Activated CD4-positive, CD25-positive, alpha-beta regulatory T cell treated with anti-CD3 and anti-CD28 coated beads, Interleukin-2, amount 50 U/mL, for 16 hours (primary cell): Measurements from ENCODE around the gene MYO5B.

Source experiments
- DNase-seq: peaks from one replicate; pipeline ENCODE4 v3.0.0-alpha.2; 2020; ENCODE audit warnings: low read depth, low spot score

The MYO5B gene

GRCh38 chr18:50188652-50189051 lies 6.3 kb downstream of the MYO5B start:
- no peak for DNase-seq

GRCh38 chr18:50187659-50188058 lies 7.3 kb downstream of the MYO5B start:
- no peak for DNase-seq

GRCh38 chr18:50186385-50186784 lies 8.6 kb downstream of the MYO5B start:
- DNase-seq, result no peak

- no peak for DNase-seq
These were observed 11.4 kb downstream of the MYO5B start for GRCh38 chr18:50183556-50183955.

GRCh38 chr18:50182511-50182910 lies 12.4 kb downstream of the MYO5B start:
- DNase-seq, result no peak

GRCh38 chr18:50181590-50181989 lies 13.4 kb downstream of the MYO5B start:
- no peak for DNase-seq

GRCh38 chr18:50179465-50179864 lies 15.5 kb downstream of the MYO5B start:
- DNase-seq, result no peak

GRCh38 chr18:50177294-50177992 lies 17.5 kb downstream of the MYO5B start:
- no peak for DNase-seq

GRCh38 chr18:50172367-50172766 lies 22.6 kb downstream of the MYO5B start:
- no peak for DNase-seq

GRCh38 chr18:50171406-50171805 lies 23.5 kb downstream of the MYO5B start:
- no peak for DNase-seq

- DNase-seq, result no peak
These were observed 24.9 kb downstream of the MYO5B start for GRCh38 chr18:50170004-50170403.

GRCh38 chr18:50169149-50169548 lies 25.8 kb downstream of the MYO5B start:
- no peak for DNase-seq

GRCh38 chr18:50167966-50168365 lies 27.0 kb downstream of the MYO5B start:
- DNase-seq, result no peak

- DNase-seq, result no peak
These were observed 28.0 kb downstream of the MYO5B start for GRCh38 chr18:50166901-50167300.

GRCh38 chr18:50163505-50163904 lies 31.4 kb downstream of the MYO5B start:
- DNase-seq, result no peak

GRCh38 chr18:50162486-50163304 lies 32.3 kb downstream of the MYO5B start:
- DNase-seq, result no peak

- DNase-seq, result no peak
These were observed 33.2 kb downstream of the MYO5B start for GRCh38 chr18:50161597-50162205.

- no peak for DNase-seq
These were observed 35.3 kb downstream of the MYO5B start for GRCh38 chr18:50159654-50160046.

- DNase-seq, result no peak
These were observed 35.9 kb downstream of the MYO5B start for GRCh38 chr18:50158866-50159653.

GRCh38 chr18:50155406-50155805 lies 39.5 kb downstream of the MYO5B start:
- no peak for DNase-seq

- DNase-seq, result no peak
These were observed 40.5 kb downstream of the MYO5B start for GRCh38 chr18:50154420-50154819.

- no peak for DNase-seq
These were observed 42.0 kb downstream of the MYO5B start for GRCh38 chr18:50152900-50153299.
